HCT116 (cell line): Measurements from ENCODE around the gene TMCC1. TPM values are rescaled to one million over a fixed set of nuclear protein-coding genes. Genes with fewer than 3 reads are reported as not detected.

ENCODE experiments used
- ATAC-seq: fragments of 200-7000 bp; cut with Tn5 transposase; 2 replicates; pipeline ENCODE4 v1.9.1; 2020; ENCODE audit warnings: mild to moderate bottlenecking, moderate library complexity
- BruUV-seq: library from RNA; stranded (reverse); fragments of 400-500 nt; replicated peaks from 2 replicates; lab custom pipeline; 2021; lab: Mats Ljungman, UMichigan
- CTCF ChIA-PET: fragments of 300-600 bp; sonication (Branson Sonifier 250); formaldehyde crosslinking; loops from one replicate; lab custom pipeline; 2021; ENCODE audit warnings: antibody characterized with exemption; lab: Charles Lee
- POLR2A ChIA-PET: fragments of 300-600, 350-600 bp; sonication (Branson Sonifier 250); formaldehyde crosslinking; loops from one replicate; lab custom pipeline; 2021; ENCODE audit warnings: antibody characterized with exemption; lab: Charles Lee
- RAD21 ChIA-PET, 2 experiments: fragments of 300-600 bp; sonication (Branson Sonifier 250); formaldehyde crosslinking; loops; one replicate each; lab custom pipeline; 2023; ENCODE audit warnings: low total read pairs in 2 of 2; ENCODE audit not compliant: uncharacterized antibody in 2 of 2, unreplicated experiment in 2 of 2, low non-redundant PET in 1 of 2; lab: Charles Lee
- DNase-seq: peaks from one replicate; pipeline ENCODE4 v3.0.0-alpha.2; 2010; ENCODE audit warnings: low read depth, low spot score
- H2AFZ ChIP-seq: fragments of 200-600 bp; shearing (Covaris generic), sonication (generic); 2 replicates; pipeline ENCODE4 v1.6.1; 2017; ENCODE audit warnings: low read depth, mixed run types, mixed read lengths, antibody characterized with exemption, low read length; ENCODE audit not compliant: poor library complexity, severe bottlenecking
- H3K27ac ChIP-seq: 2 replicates; pipeline ENCODE4 v1.5.1; 2012; ENCODE audit warnings: low read depth, low read length
- H3K27me3 ChIP-seq: fragments of 200-600 bp; sonication (generic); 2 replicates; pipeline ENCODE4 v1.6.1; 2016; ENCODE audit warnings: mixed run types, low read length, mixed read lengths; ENCODE audit not compliant: insufficient read depth
- H3K36me3 ChIP-seq, 2 experiments: fragments of 200-500 bp in 1 of 2; fragments of 200-600 bp in 1 of 2; sonication (Bioruptor generic) in 1 of 2; sonication (generic) in 1 of 2; 2 replicates each; pipeline versions ENCODE4 v1.5.1 to v1.6.1; 2014 to 2016; ENCODE audit warnings: low read length in 2 of 2, inconsistent platforms in 1 of 2, mixed read lengths in 1 of 2, mixed run types in 1 of 2; ENCODE audit not compliant: insufficient read depth in 2 of 2, control insufficient read depth in 1 of 2
- H3K4me1 ChIP-seq, 2 experiments: fragments of 200-600 bp in 1 of 2; sonication (generic) in 1 of 2; 2 replicates each; pipeline versions ENCODE4 v1.5.1 to v1.6.1; 2012 to 2017; ENCODE audit warnings: low read length in 2 of 2, inconsistent platforms in 1 of 2, mild to moderate bottlenecking in 1 of 2, mixed read lengths in 1 of 2, mixed run types in 1 of 2, moderate library complexity in 1 of 2; ENCODE audit not compliant: insufficient read depth in 2 of 2, control insufficient read depth in 1 of 2
- H3K4me2 ChIP-seq: fragments of 200-600 bp; sonication (generic); 2 replicates; pipeline ENCODE4 v1.6.1; 2017; ENCODE audit warnings: mixed run types, low read length, mixed read lengths
- H3K4me3 ChIP-seq, 2 experiments: fragments of 200-600 bp in 1 of 2; sonication (generic) in 1 of 2; replicated peaks in 1 of 2; 2 replicates each; pipeline ENCODE4 v1.5.1; 2011 to 2016; ENCODE audit warnings: low read length in 2 of 2, control low read depth in 1 of 2, low read depth in 1 of 2, mild to moderate bottlenecking in 1 of 2, mixed read lengths in 1 of 2, mixed run types in 1 of 2
- H3K79me2 ChIP-seq: fragments of 200-600 bp; sonication (generic); 2 replicates; pipeline ENCODE4 v1.6.1; 2017; ENCODE audit warnings: mild to moderate bottlenecking, mixed run types, low read length, moderate library complexity, mixed read lengths; ENCODE audit not compliant: insufficient read depth
- H3K9ac ChIP-seq: fragments of 200-600 bp; sonication (generic); 2 replicates; pipeline ENCODE4 v1.6.1; 2016; ENCODE audit warnings: low read length, mixed read lengths
- H3K9me2 ChIP-seq: fragments of 200-600 bp; sonication (generic), shearing (Covaris generic); 2 replicates; pipeline ENCODE4 v1.6.1; 2017; ENCODE audit warnings: mixed run types, mild to moderate bottlenecking, moderate library complexity; ENCODE audit not compliant: insufficient read depth
- H3K9me3 ChIP-seq, 2 experiments: fragments of 200-500 bp in 1 of 2; fragments of 200-600 bp in 1 of 2; sonication (Bioruptor generic) in 1 of 2; sonication (generic) in 1 of 2; 2 replicates each; pipeline ENCODE4 v1.6.1; 2014 to 2017; ENCODE audit warnings: low read length in 2 of 2, mixed read lengths in 2 of 2, inconsistent platforms in 1 of 2, low read depth in 1 of 2, mild to moderate bottlenecking in 1 of 2, mixed run types in 1 of 2, moderate library complexity in 1 of 2; ENCODE audit not compliant: control insufficient read depth in 1 of 2, insufficient read depth in 1 of 2
- H4K20me1 ChIP-seq: fragments of 200-600 bp; sonication (generic), shearing (Covaris generic); 2 replicates; pipeline ENCODE4 v1.6.1; 2017; ENCODE audit warnings: mixed run types, mild to moderate bottlenecking, moderate library complexity; ENCODE audit not compliant: insufficient read depth
- ATF3 ChIP-seq: IDR thresholded peaks from 2 replicates; pipeline ENCODE4 v1.6.1; 2012
- CBX3 ChIP-seq: IDR thresholded peaks from 2 replicates; pipeline ENCODE4 v1.6.1; 2012; ENCODE audit warnings: low read depth
- CEBPB ChIP-seq: IDR thresholded peaks from 2 replicates; pipeline ENCODE4 v1.6.1; 2012; ENCODE audit warnings: low read depth
- ELF1 ChIP-seq: IDR thresholded peaks from 2 replicates; pipeline ENCODE4 v1.6.1; 2012; ENCODE audit warnings: low read depth, borderline replicate concordance
- EZH2 ChIP-seq: fragments of 200-600 bp; sonication (generic); IDR thresholded peaks from 2 replicates; pipeline ENCODE4 v1.6.1; 2017; ENCODE audit warnings: antibody characterized with exemption, mixed run types
- EZH2phosphoT487 ChIP-seq: fragments of 200-600 bp; IDR thresholded peaks from 2 replicates; pipeline ENCODE4 v1.6.1; 2018; ENCODE audit warnings: antibody characterized with exemption, borderline replicate concordance
- FOSL1 ChIP-seq: IDR thresholded peaks from 2 replicates; pipeline ENCODE4 v1.6.1; 2012; ENCODE audit warnings: low read depth
- JUND ChIP-seq: IDR thresholded peaks from 2 replicates; pipeline ENCODE4 v1.6.1; 2012
- MAX ChIP-seq: IDR thresholded peaks from 2 replicates; pipeline ENCODE4 v1.6.1; 2012
- POLR2A ChIP-seq: IDR thresholded peaks from 2 replicates; pipeline ENCODE4 v1.7.0; 2011; ENCODE audit warnings: borderline replicate concordance; ENCODE audit not compliant: insufficient read depth, insufficient read length; ENCODE audit errors: extremely low read depth
- POLR2AphosphoS5 ChIP-seq: IDR thresholded peaks from 2 replicates; pipeline ENCODE4 v1.6.1; 2011; ENCODE audit warnings: mild to moderate bottlenecking, low read depth, low read length, moderate library complexity
- RAD21 ChIP-seq: IDR thresholded peaks from 2 replicates; pipeline ENCODE4 v1.6.1; 2012; ENCODE audit warnings: low read depth, mild to moderate bottlenecking
- SP1 ChIP-seq: IDR thresholded peaks from 2 replicates; pipeline ENCODE4 v1.6.1; 2012; ENCODE audit warnings: low read depth
- SRF ChIP-seq: IDR thresholded peaks from 2 replicates; pipeline ENCODE4 v1.6.1; 2012; ENCODE audit warnings: low read depth
- YY1 ChIP-seq: IDR thresholded peaks from 2 replicates; pipeline ENCODE4 v1.6.1; 2011; ENCODE audit warnings: low read length, low read depth, moderate library complexity, mild to moderate bottlenecking; ENCODE audit not compliant: insufficient replicate concordance; ENCODE audit errors: extremely low read depth
- ZNF274 ChIP-seq: fragments of 200-500 bp; sonication (Bioruptor generic); IDR thresholded peaks from 2 replicates; pipeline ENCODE4 v1.6.1; 2014; ENCODE audit warnings: mild to moderate bottlenecking, low read depth, low read length, inconsistent platforms
- intact Hi-C: fragments of 100-400 bp; cut with micrococcal nuclease; formaldehyde crosslinking; loops from 2 replicates; pipeline ENCODE4 v1.10.0; 2022
- total RNA-seq: library from RNA; stranded (reverse); gene quantifications from one replicate; pipeline ENCODE4 v1.2.1, GENCODE V29; 2021; ENCODE audit not compliant: unreplicated experiment
- TF ChIP-seq, protein P1 (sequence below), 3 experiments: fragments of 200-600 bp in 1 of 3; sonication (generic) in 1 of 3; IDR thresholded peaks in 2 of 3; conservative IDR thresholded peaks in 1 of 3; 2 replicates each; pipeline ENCODE4 v1.5.1; 2012 to 2017; ENCODE audit warnings: low read depth in 2 of 3, low read length in 2 of 3, antibody characterized with exemption in 1 of 3, borderline replicate concordance in 1 of 3, control low read depth in 1 of 3, mild to moderate bottlenecking in 1 of 3, mixed read lengths in 1 of 3, mixed run types in 1 of 3, moderate library complexity in 1 of 3; ENCODE audit not compliant: insufficient read depth in 1 of 3
- TF ChIP-seq, protein P2 (sequence below): IDR thresholded peaks from 2 replicates; pipeline ENCODE4 v1.6.1; 2012; ENCODE audit warnings: low read depth

Gene TMCC1
- total RNA-seq, 1 experiment from 2014 or later = 32.5 TPM

- TF ChIP-seq, protein P1, sequence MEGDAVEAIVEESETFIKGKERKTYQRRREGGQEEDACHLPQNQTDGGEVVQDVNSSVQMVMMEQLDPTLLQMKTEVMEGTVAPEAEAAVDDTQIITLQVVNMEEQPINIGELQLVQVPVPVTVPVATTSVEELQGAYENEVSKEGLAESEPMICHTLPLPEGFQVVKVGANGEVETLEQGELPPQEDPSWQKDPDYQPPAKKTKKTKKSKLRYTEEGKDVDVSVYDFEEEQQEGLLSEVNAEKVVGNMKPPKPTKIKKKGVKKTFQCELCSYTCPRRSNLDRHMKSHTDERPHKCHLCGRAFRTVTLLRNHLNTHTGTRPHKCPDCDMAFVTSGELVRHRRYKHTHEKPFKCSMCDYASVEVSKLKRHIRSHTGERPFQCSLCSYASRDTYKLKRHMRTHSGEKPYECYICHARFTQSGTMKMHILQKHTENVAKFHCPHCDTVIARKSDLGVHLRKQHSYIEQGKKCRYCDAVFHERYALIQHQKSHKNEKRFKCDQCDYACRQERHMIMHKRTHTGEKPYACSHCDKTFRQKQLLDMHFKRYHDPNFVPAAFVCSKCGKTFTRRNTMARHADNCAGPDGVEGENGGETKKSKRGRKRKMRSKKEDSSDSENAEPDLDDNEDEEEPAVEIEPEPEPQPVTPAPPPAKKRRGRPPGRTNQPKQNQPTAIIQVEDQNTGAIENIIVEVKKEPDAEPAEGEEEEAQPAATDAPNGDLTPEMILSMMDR (IDR thresholded peaks at IDR 0.05 in 2 of 3, conservative IDR thresholded peaks at IDR 0.05 in 1 of 3; ENCODE audit: borderline replicate concordance in 1 of 3, insufficient read depth in 1 of 3, low read depth in 2 of 3, low read length in 2 of 3) = no peak
- no peak for TF ChIP-seq YY1
Measured at GRCh38 chr3:129793942-129794310, 99.6 kb downstream of the TMCC1 start (continued).

- no peaks in the 10 kb centered on the region for H3K36me3 ChIP-seq
- H3K9ac ChIP-seq = peak overlapping the region; percentile 64
- no TSS peak for BruUV-seq
- intact Hi-C loops = no loop called here
- DNase-seq = no peak
- ChIA-PET RAD21 (no interaction called here), CTCF (no interaction called here), POLR2A (no interaction called here)
- no peaks in the 10 kb centered on the region for H3K9me2 ChIP-seq
- peaks cover 19% of the 10 kb centered on the region for H3K79me2 ChIP-seq
- peak overlapping the region; percentile 44 to 60; a peak in 3 of 4 replicates for H3K4me3 ChIP-seq
- no peaks in the 10 kb centered on the region for H3K27me3 ChIP-seq
- H4K20me1 ChIP-seq = no peaks in the 10 kb centered on the region
- H3K4me1 ChIP-seq = peaks cover 45 to 59% of the 10 kb centered on the region in 2 experiments
- H3K27ac ChIP-seq = peak overlapping the region; percentile 61; the same call in 1 of the 2 replicates
- ATAC-seq = no peak
- H3K9me3 ChIP-seq = no peaks in the 10 kb centered on the region
- H3K4me2 ChIP-seq = peak overlapping the region; percentile 86
- no peak overlapping the region for H2AFZ ChIP-seq
- TF ChIP-seq POLR2A (no peak), EZH2phosphoT487 (no peak), ZNF274 (no peak), SRF (no peak), CEBPB (no peak), YY1 (no peak), POLR2AphosphoS5 (no peak), RAD21 (no peak), EZH2 (no peak), CBX3 (no peak), JUND (no peak), FOSL1 (no peak), ATF3 (no peak), SP1 (no peak), MAX (no peak), ELF1 (no peak)
- TF ChIP-seq, protein P2, sequence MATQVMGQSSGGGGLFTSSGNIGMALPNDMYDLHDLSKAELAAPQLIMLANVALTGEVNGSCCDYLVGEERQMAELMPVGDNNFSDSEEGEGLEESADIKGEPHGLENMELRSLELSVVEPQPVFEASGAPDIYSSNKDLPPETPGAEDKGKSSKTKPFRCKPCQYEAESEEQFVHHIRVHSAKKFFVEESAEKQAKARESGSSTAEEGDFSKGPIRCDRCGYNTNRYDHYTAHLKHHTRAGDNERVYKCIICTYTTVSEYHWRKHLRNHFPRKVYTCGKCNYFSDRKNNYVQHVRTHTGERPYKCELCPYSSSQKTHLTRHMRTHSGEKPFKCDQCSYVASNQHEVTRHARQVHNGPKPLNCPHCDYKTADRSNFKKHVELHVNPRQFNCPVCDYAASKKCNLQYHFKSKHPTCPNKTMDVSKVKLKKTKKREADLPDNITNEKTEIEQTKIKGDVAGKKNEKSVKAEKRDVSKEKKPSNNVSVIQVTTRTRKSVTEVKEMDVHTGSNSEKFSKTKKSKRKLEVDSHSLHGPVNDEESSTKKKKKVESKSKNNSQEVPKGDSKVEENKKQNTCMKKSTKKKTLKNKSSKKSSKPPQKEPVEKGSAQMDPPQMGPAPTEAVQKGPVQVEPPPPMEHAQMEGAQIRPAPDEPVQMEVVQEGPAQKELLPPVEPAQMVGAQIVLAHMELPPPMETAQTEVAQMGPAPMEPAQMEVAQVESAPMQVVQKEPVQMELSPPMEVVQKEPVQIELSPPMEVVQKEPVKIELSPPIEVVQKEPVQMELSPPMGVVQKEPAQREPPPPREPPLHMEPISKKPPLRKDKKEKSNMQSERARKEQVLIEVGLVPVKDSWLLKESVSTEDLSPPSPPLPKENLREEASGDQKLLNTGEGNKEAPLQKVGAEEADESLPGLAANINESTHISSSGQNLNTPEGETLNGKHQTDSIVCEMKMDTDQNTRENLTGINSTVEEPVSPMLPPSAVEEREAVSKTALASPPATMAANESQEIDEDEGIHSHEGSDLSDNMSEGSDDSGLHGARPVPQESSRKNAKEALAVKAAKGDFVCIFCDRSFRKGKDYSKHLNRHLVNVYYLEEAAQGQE = no peak
- TF ChIP-seq, protein P1 (IDR thresholded peaks at IDR 0.05 in 2 of 3, conservative IDR thresholded peaks at IDR 0.05 in 1 of 3; ENCODE audit: borderline replicate concordance in 1 of 3, insufficient read depth in 1 of 3, low read depth in 2 of 3, low read length in 2 of 3) = no peak
Measured at GRCh38 chr3:129793319-129793718, 100.2 kb downstream of the TMCC1 start.
